ENCODE measurements around the gene GSAP. TPM values are rescaled to one million over a fixed set of nuclear protein-coding genes. Genes with fewer than 3 reads are reported as not detected.

GSAP gene
- total RNA-seq, 1 experiment from 2014 or later, result 0.85 TPM

GRCh38 chr7:77459311-77459726 is 43.2 kb upstream of the GSAP start:
- DNase-seq (ENCODE audit: low read depth, low spot score) (no peak), ATAC-seq (no peak)
- CTCF ChIA-PET, result no interaction called here
- intact Hi-C loops (cut with micrococcal nuclease; ENCODE audit: unreplicated experiment) (no loop called here), in situ Hi-C loops (cut with HindIII; ENCODE audit: low pct_unique_long_range_greater_than_20kb, low sequenced_read_pairs) (no loop called here)
- TF ChIP-seq REST (IDR thresholded peaks at IDR 0.05; ENCODE audit: insufficient read depth in 1 of 2, low read depth in 2 of 2, low read length in 1 of 2) (no peak), SIN3A (IDR thresholded peaks at IDR 0.05; ENCODE audit: borderline replicate concordance, insufficient read depth, low read depth, low read length) (no peak), CTCF (IDR thresholded peaks at IDR 0.05) (no peak), TCF7L2 (IDR thresholded peaks at IDR 0.05; ENCODE audit: low read depth, low read length) (no peak), POLR2AphosphoS5 (IDR thresholded peaks at IDR 0.05; ENCODE audit: low read depth, low read length) (no peak)
- no peak overlapping the region for H3K27ac ChIP-seq (ENCODE audit: low read length)
- no TSS peak for BruUV-seq (replicated peaks)
- H3K4me1 ChIP-seq (ENCODE audit: control insufficient read depth, insufficient read depth, low read length), result no peaks in the 10 kb centered on the region
- H3K27me3 ChIP-seq (ENCODE audit: control insufficient read depth, insufficient read depth, low read length), result peaks cover under 1% of the 10 kb centered on the region; the same call in 1 of the 2 replicates
- H3K4me3 ChIP-seq (ENCODE audit: low read depth in 2 of 2, low read length in 2 of 2), result no peak overlapping the region
- POLR2A ChIA-PET, result interaction anchor here (0.6 kb wide), 1 partner anchor 1822 kb away, joined by 3 read pairs; no protein-coding TSS in a partner anchor
- no peaks in the 10 kb centered on the region for H3K36me3 ChIP-seq (ENCODE audit: control insufficient read depth, insufficient read depth, low read length)
- no peaks in the 10 kb centered on the region for H3K9me3 ChIP-seq (ENCODE audit: control insufficient read depth, insufficient read depth, low read depth, low read length)

GRCh38 chr7:77458786-77459185 is 42.6 kb upstream of the GSAP start:
- ATAC-seq (no peak), DNase-seq (ENCODE audit: low read depth, low spot score) (no peak)
- Histone ChIP-seq H3K36me3 (ENCODE audit: control insufficient read depth, insufficient read depth, low read length) (no peaks in the 10 kb centered on the region), H3K27ac (ENCODE audit: low read length) (no peak overlapping the region), H3K4me1 (ENCODE audit: control insufficient read depth, insufficient read depth, low read length) (no peaks in the 10 kb centered on the region), H3K9me3 (ENCODE audit: control insufficient read depth, insufficient read depth, low read depth, low read length) (no peaks in the 10 kb centered on the region), H3K4me3 (ENCODE audit: low read depth in 2 of 2, low read length in 2 of 2) (no peak overlapping the region), H3K27me3 (ENCODE audit: control insufficient read depth, insufficient read depth, low read length) (no peaks in the 10 kb centered on the region)
- intact Hi-C loops (cut with micrococcal nuclease; ENCODE audit: unreplicated experiment) (no loop called here), in situ Hi-C loops (cut with HindIII; ENCODE audit: low pct_unique_long_range_greater_than_20kb, low sequenced_read_pairs) (no loop called here)
- BruUV-seq (replicated peaks), result no TSS peak
- TF ChIP-seq POLR2AphosphoS5 (IDR thresholded peaks at IDR 0.05; ENCODE audit: low read depth, low read length) (no peak), TCF7L2 (IDR thresholded peaks at IDR 0.05; ENCODE audit: low read depth, low read length) (no peak), REST (IDR thresholded peaks at IDR 0.05; ENCODE audit: insufficient read depth in 1 of 2, low read depth in 2 of 2, low read length in 1 of 2) (no peak), CTCF (IDR thresholded peaks at IDR 0.05) (no peak), SIN3A (IDR thresholded peaks at IDR 0.05; ENCODE audit: borderline replicate concordance, insufficient read depth, low read depth, low read length) (no peak)
- POLR2A ChIA-PET, result interaction anchor here (0.6 kb wide), 1 partner anchor 1823 kb away, joined by 3 read pairs; no protein-coding TSS in a partner anchor
- CTCF ChIA-PET, result no interaction called here

All from Panc1 (cell line).